ENCODE results near the gene SUDS3.

SUDS3 gene

DNA sequence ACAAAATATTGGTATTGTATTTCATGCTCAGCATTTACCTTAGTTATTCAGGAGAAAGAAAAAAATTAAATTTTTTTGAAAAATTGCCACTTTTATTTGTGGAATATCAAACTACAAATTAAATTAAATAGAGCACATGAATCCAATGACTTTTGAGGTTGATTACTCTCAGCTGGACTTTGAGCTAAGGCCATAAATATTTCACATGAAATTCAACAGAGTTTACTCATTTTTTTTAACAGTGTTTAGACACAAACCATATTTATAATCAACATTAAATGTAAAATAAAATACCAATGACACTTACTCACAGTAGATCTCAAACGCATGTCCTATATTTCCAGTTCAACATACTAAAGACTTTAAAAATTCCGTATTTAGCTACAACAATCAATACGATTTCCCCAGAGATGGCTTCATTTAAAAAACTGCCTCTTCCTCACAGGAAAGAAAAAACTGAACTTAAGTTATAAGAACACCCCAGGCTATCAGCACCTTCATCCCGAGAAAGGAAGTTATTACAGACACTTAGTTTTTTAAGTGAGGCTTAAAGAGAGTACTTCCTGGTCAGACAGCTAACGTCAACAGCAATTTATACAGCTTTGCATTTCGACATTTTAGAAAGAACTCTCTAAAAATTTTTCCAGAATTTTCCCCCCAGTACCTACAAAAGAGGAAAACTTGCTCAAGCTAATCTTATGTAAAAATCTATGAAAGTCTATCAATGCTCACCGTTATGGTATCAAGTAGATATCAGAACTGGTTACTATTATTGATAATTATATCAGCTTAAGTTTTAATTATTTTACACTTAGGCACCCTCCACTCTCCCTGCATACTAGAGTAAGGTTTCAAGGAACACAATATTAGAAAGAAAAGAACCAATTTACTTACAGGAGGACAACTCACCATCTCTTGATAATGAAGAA is 17.5 kb upstream of the SUDS3 start:
- DNase-seq (ENCODE audit: low read depth, low spot score), result no peak

DNA sequence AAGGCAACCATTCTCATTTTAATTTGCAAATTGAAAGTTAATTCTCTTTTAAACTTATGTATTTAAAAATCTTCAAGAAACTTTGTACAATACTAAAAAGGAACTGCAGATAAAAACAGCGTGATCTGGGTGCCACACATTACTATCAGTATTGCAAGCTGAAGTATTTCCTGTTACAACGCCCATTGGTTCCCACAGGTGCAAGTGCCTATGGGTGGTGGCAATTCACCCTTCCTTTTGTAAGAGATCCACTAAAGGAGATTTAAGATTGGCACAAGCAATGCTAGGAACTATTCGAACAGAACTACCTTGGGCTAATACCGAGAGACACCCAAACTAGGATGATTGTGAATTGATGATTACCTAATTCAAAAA is 16.8 kb upstream of the SUDS3 start:
- TF ChIP-seq, protein P1, sequence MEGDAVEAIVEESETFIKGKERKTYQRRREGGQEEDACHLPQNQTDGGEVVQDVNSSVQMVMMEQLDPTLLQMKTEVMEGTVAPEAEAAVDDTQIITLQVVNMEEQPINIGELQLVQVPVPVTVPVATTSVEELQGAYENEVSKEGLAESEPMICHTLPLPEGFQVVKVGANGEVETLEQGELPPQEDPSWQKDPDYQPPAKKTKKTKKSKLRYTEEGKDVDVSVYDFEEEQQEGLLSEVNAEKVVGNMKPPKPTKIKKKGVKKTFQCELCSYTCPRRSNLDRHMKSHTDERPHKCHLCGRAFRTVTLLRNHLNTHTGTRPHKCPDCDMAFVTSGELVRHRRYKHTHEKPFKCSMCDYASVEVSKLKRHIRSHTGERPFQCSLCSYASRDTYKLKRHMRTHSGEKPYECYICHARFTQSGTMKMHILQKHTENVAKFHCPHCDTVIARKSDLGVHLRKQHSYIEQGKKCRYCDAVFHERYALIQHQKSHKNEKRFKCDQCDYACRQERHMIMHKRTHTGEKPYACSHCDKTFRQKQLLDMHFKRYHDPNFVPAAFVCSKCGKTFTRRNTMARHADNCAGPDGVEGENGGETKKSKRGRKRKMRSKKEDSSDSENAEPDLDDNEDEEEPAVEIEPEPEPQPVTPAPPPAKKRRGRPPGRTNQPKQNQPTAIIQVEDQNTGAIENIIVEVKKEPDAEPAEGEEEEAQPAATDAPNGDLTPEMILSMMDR (IDR thresholded peaks at IDR 0.05; ENCODE audit: insufficient read depth, low read length, missing control alignments), result no peak
- no peak overlapping the region for H3K4me3 ChIP-seq (ENCODE audit: low read depth, low read length)
- no peak for DNase-seq (ENCODE audit: low read depth, low spot score)
- ChIA-PET CTCF (interaction anchor here (0.9 to 5.3 kb wide), 6 partner anchors 13 to 194 kb away, joined by 3 to 36 read pairs (median 4); partner anchors contain the start of gene SUDS3), POLR2A (no interaction called here)

More for the DNA sequence above, 17.5 kb upstream of the SUDS3 start:
- no peak overlapping the region for H3K4me3 ChIP-seq (ENCODE audit: low read depth, low read length)
- TF ChIP-seq, protein P1 (IDR thresholded peaks at IDR 0.05; ENCODE audit: insufficient read depth, low read length, missing control alignments), result no peak
- ChIA-PET CTCF (interaction anchor here (0.9 to 5.3 kb wide), 9 partner anchors 12 to 193 kb away, joined by 3 to 36 read pairs (median 4); partner anchors contain the start of gene SUDS3), POLR2A (no interaction called here)

DNA sequence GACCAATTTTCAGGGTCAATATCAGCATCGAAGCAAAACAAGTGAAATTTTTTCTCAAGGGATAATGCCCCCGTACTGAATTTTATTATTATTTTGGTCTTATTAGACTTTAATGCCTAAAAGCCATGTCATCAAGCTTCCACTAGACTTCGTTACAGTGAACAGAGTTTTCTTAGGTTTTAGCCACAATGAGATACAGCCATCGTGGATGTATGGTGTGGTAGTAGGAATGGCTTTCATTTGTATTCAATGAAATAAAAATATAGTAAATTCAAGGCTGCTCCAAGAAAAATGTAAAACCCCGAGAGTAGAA is 15.3 kb upstream of the SUDS3 start:
- TF ChIP-seq, protein P1 (IDR thresholded peaks at IDR 0.05; ENCODE audit: insufficient read depth, low read length, missing control alignments), result no peak
- ChIA-PET CTCF (interaction anchor here (0.6 to 1.2 kb wide), 3 partner anchors 11 to 179 kb away, joined by 3 to 14 read pairs (median 5); partner anchors contain the start of gene SUDS3), POLR2A (no interaction called here)
- no peak for DNase-seq (ENCODE audit: low read depth, low spot score)
- no peak overlapping the region for H3K4me3 ChIP-seq (ENCODE audit: low read depth, low read length)

DNA sequence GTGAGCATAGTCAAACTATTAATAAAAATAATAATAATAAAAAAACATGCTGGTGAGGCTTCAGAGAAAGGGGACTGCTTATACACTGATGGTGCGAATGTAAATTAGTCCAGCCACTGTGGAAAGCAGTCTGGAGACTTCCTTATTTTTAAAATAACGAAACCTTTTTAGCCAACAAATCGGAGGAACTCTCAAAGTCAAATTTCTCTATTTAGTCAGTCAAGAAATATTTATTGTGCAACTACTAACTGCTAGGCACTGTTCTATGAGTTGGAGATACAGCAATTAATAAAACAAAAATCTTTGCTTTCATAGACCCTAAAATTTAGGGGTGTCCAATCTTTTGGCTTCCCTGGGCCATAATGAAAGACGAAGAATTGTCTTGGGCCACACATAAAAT is 14.5 kb upstream of the SUDS3 start:
- ChIA-PET POLR2A (no interaction called here), CTCF (interaction anchor here (1.2 kb wide), 1 partner anchor 180 kb away, joined by 3 read pairs; no protein-coding TSS in a partner anchor)
- no peak overlapping the region for H3K4me3 ChIP-seq (ENCODE audit: low read depth, low read length)
- no peak for DNase-seq (ENCODE audit: low read depth, low spot score)
- TF ChIP-seq, protein P1 (IDR thresholded peaks at IDR 0.05; ENCODE audit: insufficient read depth, low read length, missing control alignments), result no peak

DNA sequence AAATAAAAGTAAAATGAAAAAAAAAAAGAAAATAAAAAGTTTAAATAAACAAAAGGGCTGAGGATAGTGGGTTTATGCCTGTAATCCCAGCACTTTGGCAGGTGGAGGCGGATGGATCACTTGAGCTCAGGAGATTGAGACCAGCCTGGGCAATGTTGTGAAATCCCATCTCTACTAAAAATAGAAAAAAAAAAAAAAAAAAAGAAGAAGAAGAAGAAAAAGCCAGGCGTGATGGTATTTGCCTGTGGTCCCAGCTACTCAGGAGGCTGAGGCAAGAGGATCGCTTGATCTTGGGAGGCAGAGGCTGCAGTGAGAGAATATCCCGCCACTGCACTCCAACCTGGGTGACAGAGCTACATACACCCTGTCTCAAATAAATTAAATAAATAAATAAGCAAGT is 7.5 kb upstream of the SUDS3 start:
- no peak for DNase-seq (ENCODE audit: low read depth, low spot score)
- POLR2A ChIA-PET, result no interaction called here
- CTCF ChIA-PET, result interaction anchor here (1.2 to 6.0 kb wide), 3 partner anchors 8 to 203 kb away, joined by 3 to 61 read pairs (median 34); partner anchors contain the start of gene SUDS3
- TF ChIP-seq, protein P1 (IDR thresholded peaks at IDR 0.05; ENCODE audit: insufficient read depth, low read length, missing control alignments), result no peak
- H3K4me3 ChIP-seq (ENCODE audit: low read depth, low read length), result no peak overlapping the region

DNA sequence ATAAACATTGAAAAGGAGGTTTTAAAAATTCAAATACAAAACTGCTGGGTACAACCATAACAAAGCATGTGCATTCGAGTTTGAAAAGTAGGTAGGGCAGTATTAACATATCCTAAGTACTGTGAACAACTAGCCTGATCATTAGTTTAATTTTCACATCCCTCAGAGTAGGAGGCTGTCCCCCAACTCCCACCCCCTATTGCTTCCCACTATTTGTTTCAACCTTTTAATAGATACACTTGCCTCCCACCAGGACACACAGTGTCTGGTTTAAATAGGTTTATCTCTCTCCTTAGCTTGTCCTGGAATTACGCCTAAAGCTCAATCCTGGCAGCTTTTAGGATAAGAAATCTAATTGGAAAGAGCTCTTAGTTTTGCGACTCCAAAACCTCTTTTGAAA is 5.8 kb upstream of the SUDS3 start:
- POLR2A ChIA-PET, result no interaction called here
- no peak for DNase-seq (ENCODE audit: low read depth, low spot score)
- H3K4me3 ChIP-seq (ENCODE audit: low read depth, low read length), result peak overlapping the region; percentile 89
- TF ChIP-seq, protein P1 (IDR thresholded peaks at IDR 0.05; ENCODE audit: insufficient read depth, low read length, missing control alignments), result no peak
- CTCF ChIA-PET, result interaction anchor here (1.6 to 3.9 kb wide), 4 partner anchors 12 to 194 kb away, joined by 3 to 34 read pairs (median 6); no protein-coding TSS in a partner anchor

Measured in AG04449 (cell line).